ENCODE results near the gene CS.

DNA sequence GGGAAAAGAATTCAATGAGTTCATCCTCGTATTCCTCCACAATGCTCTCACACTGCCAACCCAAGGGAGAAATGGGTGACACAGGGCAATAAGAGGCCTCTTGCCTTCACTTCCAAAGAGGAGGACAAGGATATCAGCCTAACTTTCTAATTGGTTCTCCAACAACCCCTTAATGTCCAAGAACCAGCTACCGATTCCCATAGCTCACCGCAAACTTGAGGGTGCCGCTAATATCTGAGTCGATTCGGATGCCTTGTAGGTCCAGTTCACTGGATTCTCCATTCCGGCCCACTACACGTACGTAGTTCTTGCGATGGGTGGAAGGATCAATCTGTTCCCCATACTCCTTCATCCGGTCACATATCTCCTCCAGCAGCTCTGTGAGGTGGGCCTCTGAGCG is 10.9 kb upstream of the CS start:
- TF ChIP-seq, protein P1, sequence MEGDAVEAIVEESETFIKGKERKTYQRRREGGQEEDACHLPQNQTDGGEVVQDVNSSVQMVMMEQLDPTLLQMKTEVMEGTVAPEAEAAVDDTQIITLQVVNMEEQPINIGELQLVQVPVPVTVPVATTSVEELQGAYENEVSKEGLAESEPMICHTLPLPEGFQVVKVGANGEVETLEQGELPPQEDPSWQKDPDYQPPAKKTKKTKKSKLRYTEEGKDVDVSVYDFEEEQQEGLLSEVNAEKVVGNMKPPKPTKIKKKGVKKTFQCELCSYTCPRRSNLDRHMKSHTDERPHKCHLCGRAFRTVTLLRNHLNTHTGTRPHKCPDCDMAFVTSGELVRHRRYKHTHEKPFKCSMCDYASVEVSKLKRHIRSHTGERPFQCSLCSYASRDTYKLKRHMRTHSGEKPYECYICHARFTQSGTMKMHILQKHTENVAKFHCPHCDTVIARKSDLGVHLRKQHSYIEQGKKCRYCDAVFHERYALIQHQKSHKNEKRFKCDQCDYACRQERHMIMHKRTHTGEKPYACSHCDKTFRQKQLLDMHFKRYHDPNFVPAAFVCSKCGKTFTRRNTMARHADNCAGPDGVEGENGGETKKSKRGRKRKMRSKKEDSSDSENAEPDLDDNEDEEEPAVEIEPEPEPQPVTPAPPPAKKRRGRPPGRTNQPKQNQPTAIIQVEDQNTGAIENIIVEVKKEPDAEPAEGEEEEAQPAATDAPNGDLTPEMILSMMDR (IDR thresholded peaks at IDR 0.05; ENCODE audit: low read depth, low read length), result no peak
- TF ChIP-seq EZH2phosphoT487 (IDR thresholded peaks at IDR 0.05; ENCODE audit: low read depth), result no peak

All from OCI-LY3 (cell line).